Prostate gland (tissue), 2 donors: ENCODE measurements around the gene SERPINI2. TPM values are rescaled to one million over a fixed set of nuclear protein-coding genes. Genes with fewer than 3 reads are reported as not detected.
"Not testable (repeated sequence)": the region's sequence is repeated elsewhere in the genome, so short reads cannot be mapped to it uniquely, and the experiment has no call there.

Experiments
- DNase-seq: peaks from one replicate; pipeline ENCODE4 v3.0.0-alpha.2; 2019; ENCODE audit warnings: low spot score
- H3K27ac ChIP-seq, 2 donors: fragments of 200-600 bp; sonication (generic); 2 replicates each; pipeline ENCODE4 v1.5.1; 2017 to 2019
- H3K27me3 ChIP-seq: fragments of 200-600 bp; sonication (generic); replicated peaks from 2 replicates; pipeline ENCODE4 v1.5.1; 2019; ENCODE audit not compliant: insufficient read depth
- H3K36me3 ChIP-seq, 2 donors: fragments of 200-600 bp; sonication (generic); 1 replicate in 1 of 2; 2 replicates in 1 of 2; pipeline versions ENCODE4 v1.5.1 to v1.8.1; 2017 to 2019
- H3K4me1 ChIP-seq: fragments of 200-600 bp; sonication (generic); replicated peaks from 2 replicates; pipeline ENCODE4 v1.5.1; 2019
- H3K4me3 ChIP-seq, 2 donors: fragments of 200-600 bp; sonication (generic); 2 replicates each; pipeline ENCODE4 v1.5.1; 2017 to 2019
- H3K9me3 ChIP-seq: fragments of 200-600 bp; sonication (generic); 2 replicates; pipeline ENCODE4 v1.5.1; 2017
- POLR2A ChIP-seq: fragments of 450-650 bp; IDR thresholded peaks from one replicate; pipeline ENCODE4 v1.6.1; 2016; ENCODE audit warnings: antibody characterized with exemption, mild to moderate bottlenecking
- POLR2AphosphoS5 ChIP-seq: sonication (generic); formaldehyde crosslinking; IDR thresholded peaks from one replicate; pipeline ENCODE4 v1.6.1; 2017; ENCODE audit warnings: antibody characterized with exemption
- WGBS: methylation state at CpG from one replicate; pipeline ENCODE4 v1.1.5; 2018; 5-methylcytosine and 5-hydroxymethylcytosine counted together
- intact Hi-C: fragments of 100-400 bp; cut with DNase I; formaldehyde crosslinking; loops from one replicate; pipeline ENCODE4 v1.14.2; 2022
- total RNA-seq, 2 donors: library from RNA; depleted of rRNA; stranded (reverse); fragments of >200 nt; gene quantifications; one replicate each; pipeline ENCODE4 v1.1.0, GENCODE V29; 2016
- TF ChIP-seq, protein P1 (sequence below), 4 experiments: fragments of 200-600 bp in 2 of 4; fragments of 450-650 bp in 2 of 4; sonication (generic) in 2 of 4; IDR thresholded peaks; 1 replicate in 3 of 4; 2 replicates in 1 of 4; pipeline ENCODE4 v1.5.1; 2016 to 2019; ENCODE audit warnings: antibody characterized with exemption in 4 of 4, mild to moderate bottlenecking in 2 of 4, moderate library complexity in 2 of 4

The SERPINI2 gene
- total RNA-seq, 2 donors from 2014 or later = 3.1 TPM; not detected in 1

DNA sequence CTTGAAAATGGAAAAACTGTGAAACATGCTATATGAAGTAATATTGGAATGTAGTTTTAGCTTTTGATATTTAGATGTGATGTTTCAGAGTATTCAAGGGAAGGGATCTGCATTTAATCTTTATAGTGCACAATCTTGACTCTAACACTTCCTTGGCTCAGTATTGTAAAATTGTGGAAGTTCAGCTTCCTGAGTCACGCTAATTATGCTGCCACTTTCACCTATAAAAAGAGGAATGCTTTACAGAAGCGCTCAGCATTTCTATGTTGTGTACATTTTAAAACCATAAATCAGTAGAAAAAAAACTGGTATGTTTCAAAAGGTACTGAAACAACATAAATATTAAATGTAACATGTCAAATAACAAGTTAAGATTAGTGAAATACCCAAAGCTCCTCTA lies 32.6 kb downstream of the SERPINI2 start:
- DNase-seq = no peak
- intact Hi-C loops = no loop called here
- H3K9me3 ChIP-seq = no peaks in the 10 kb centered on the region
- H3K4me1 ChIP-seq = no peaks in the 10 kb centered on the region
- WGBS = 26% methylated on average over 2 of the region's 2 CpGs
- no peaks in the 10 kb centered on the region for H3K36me3 ChIP-seq
- H3K27ac ChIP-seq = no peak overlapping the region
- no peaks in the 10 kb centered on the region for H3K27me3 ChIP-seq
- no peak overlapping the region for H3K4me3 ChIP-seq
- TF ChIP-seq POLR2A (no peak), POLR2AphosphoS5 (no peak)
- TF ChIP-seq, protein P1, sequence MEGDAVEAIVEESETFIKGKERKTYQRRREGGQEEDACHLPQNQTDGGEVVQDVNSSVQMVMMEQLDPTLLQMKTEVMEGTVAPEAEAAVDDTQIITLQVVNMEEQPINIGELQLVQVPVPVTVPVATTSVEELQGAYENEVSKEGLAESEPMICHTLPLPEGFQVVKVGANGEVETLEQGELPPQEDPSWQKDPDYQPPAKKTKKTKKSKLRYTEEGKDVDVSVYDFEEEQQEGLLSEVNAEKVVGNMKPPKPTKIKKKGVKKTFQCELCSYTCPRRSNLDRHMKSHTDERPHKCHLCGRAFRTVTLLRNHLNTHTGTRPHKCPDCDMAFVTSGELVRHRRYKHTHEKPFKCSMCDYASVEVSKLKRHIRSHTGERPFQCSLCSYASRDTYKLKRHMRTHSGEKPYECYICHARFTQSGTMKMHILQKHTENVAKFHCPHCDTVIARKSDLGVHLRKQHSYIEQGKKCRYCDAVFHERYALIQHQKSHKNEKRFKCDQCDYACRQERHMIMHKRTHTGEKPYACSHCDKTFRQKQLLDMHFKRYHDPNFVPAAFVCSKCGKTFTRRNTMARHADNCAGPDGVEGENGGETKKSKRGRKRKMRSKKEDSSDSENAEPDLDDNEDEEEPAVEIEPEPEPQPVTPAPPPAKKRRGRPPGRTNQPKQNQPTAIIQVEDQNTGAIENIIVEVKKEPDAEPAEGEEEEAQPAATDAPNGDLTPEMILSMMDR (IDR thresholded peaks at IDR 0.05) = no peak

DNA sequence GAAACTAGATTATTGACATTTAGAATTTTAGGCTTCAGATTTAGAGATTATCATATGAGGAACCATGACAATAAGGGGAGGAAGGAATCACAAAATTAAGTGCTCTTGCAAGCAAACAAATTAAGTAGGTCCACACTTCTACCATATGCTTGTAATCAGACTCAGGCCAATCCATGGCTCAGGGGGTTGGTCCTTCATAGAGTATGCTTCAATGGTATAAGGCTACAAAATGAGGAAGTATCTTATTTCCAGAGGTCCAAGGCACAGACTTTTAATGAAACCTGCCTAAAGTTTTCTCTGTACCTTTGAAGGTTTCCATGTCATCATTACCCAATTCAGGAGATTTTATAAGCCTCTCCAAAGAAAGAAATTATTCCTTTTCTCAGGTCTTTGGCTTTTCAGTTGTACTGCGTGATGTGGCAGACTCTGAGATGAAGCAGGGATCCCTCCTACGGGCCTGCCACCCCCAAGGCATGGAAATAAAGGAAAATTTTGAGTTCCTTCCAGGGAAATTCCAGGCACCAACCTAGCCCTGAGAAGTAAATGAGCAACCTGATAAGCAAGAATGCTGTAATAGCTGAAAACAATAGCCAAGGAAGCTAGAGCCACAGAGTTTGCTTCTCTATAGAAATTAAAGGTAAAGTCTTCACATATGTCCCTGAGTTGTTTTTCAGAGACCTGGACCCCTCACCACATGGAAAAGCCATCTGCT lies 36.3 kb downstream of the SERPINI2 start:
- DNase-seq = no peak
- Histone ChIP-seq H3K4me3 (no peak overlapping the region), H3K36me3 (no peaks in the 10 kb centered on the region), H3K4me1 (no peaks in the 10 kb centered on the region), H3K9me3 (no peaks in the 10 kb centered on the region), H3K27me3 (no peaks in the 10 kb centered on the region), H3K27ac (no peak overlapping the region)
- WGBS = 61% methylated on average over 2 of the region's 2 CpGs
- intact Hi-C loops = no loop called here
- TF ChIP-seq POLR2A (no peak), POLR2AphosphoS5 (no peak)
- TF ChIP-seq, protein P1 (IDR thresholded peaks at IDR 0.05) = no peak

DNA sequence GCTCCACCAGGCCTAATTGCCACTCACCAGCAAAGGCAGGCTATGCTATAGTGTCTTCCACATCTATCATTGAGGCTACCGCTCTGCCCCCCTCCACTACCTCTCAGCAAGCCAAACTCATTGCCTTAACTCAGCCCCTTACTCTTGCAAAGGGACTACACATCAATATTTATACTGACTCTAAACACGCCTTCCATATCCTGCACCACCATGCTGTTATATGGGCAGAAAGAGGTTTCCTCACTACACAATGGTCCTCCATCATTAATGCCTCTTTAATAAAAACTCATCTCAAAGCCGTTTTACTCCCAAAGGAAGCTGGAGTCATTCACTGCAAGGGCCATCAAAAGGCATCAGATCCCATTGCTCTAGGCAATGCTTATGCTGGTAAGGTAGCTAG lies 46.9 kb downstream of the SERPINI2 start:
- 97% methylated on average over 3 of the region's 3 CpGs for WGBS
- H3K4me1 ChIP-seq, intact Hi-C loops, H3K9me3 ChIP-seq, H3K27ac ChIP-seq, H3K4me3 ChIP-seq, DNase-seq, H3K36me3 ChIP-seq, H3K27me3 ChIP-seq: not testable (repeated sequence)

DNA sequence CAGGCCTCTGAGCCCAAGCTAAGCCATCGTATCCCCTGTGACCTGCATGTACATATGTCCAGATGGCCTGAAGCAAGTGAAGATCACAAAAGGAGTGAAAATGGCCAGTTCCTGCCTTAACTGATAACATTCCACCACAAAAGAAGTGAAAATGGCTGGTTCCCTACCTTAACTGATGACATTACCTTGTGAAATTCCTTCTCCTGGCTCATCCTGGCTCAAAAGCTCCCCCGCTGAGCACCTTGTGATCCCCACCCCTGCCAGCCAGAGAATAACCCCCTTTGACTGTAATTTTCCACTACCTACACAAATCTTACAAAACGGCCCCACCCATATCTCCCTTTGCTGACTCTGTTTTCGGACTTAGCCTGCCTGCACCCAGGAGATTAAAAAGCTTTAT lies 51.4 kb downstream of the SERPINI2 start:
- H3K27ac ChIP-seq, H3K9me3 ChIP-seq, H3K4me3 ChIP-seq, H3K36me3 ChIP-seq, H3K27me3 ChIP-seq, H3K4me1 ChIP-seq, intact Hi-C loops, DNase-seq: not testable (repeated sequence)
- WGBS = 90% methylated on average over 4 of the region's 4 CpGs

DNA sequence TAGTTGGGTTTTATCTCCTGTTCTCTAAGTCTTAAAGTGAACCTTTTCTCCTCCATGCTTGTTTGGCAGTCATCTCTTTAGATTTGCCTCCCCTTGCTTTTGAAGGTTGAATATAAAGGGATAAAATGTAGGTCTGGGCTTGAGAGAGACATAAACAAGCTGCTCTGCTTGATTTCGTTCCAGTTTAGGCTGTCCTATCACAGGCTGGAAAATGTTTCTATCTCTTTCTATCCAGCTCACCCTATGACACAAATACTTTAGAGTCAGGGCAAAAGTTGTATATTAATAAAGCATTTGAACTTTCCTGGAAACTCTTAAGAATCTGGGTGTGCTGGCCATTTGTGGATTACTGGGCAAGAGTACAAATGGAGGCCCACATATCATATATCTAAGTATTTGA lies 64.2 kb downstream of the SERPINI2 start:
- intact Hi-C loops = no loop called here
- DNase-seq = no peak

More for the DNA sequence above, 64.2 kb downstream of the SERPINI2 start:
- Histone ChIP-seq H3K4me1 (no peaks in the 10 kb centered on the region), H3K9me3 (no peaks in the 10 kb centered on the region), H3K36me3 (no peaks in the 10 kb centered on the region), H3K27ac (no peak overlapping the region), H3K27me3 (no peaks in the 10 kb centered on the region), H3K4me3 (no peak overlapping the region)
- TF ChIP-seq POLR2A = no peak
- no peak for TF ChIP-seq POLR2AphosphoS5
- TF ChIP-seq, protein P1 (IDR thresholded peaks at IDR 0.05) = no peak
- WGBS = 71% methylated on average over 1 of the region's 1 CpG
